GM19452 (cell line): ENCODE data around the gene FTSJ1.
A peak's percentile ranks its signal among the peaks of the same experiment; 100 is the strongest.
"Not testable (repeated sequence)": the region's sequence is repeated elsewhere in the genome, so short reads cannot be mapped to it uniquely, and the experiment has no call there.

Source experiments
- ATAC-seq: cut with Tn5 transposase; IDR thresholded peaks from one replicate; pipeline ENCODE4 v1.9.1; 2021; ENCODE audit not compliant: unreplicated experiment

The FTSJ1 gene

DNA sequence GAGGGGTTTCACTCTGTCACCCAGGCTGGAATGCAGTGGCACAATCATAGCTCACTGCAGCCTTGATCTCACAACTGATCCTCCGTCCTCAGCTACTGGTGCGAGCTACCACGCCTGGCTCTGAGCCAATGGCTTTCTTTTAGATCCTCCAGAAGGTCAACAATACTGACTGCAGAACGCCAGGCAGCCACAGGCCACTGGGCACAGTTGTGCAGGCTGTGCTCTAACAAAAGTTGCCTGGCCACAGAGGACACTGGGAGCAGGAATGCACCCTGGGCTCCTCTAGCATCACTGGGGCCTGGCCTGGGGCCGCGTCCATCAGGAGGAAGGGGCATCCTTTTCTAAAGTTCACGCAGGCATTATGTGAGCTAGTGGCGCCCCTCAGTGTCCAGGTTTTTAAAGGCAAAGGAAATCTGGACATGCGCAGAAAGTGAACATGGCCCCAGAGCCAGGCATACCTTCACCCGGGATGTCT is 17.9 kb downstream of the FTSJ1 start:
- no peak for ATAC-seq

- ATAC-seq, result no peak
These were observed 20.7 kb downstream of the FTSJ1 start for GRCh38 chrX:48496660-48497059.

DNA sequence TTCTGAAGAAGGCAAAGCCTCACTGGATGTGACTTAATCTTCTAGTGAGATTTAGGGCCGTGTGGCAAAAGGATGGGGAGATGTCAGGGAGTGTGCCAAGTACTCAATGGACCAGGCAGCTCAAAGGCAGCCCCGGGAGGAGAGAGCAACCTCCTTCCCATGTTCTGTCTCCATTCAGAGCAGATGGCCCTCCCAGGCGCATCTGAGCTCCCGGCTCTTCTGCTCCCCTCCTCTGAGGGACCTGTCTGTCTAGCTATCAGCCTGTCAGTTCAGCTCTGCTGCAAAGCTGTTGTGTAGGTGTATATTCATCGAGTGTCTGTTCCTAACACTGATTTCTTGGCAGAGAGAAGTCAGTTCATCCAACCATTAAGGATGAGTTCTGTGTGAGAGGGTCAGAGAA is 21.9 kb downstream of the FTSJ1 start:
- no peak for ATAC-seq

GRCh38 chrX:48498374-48498809 is 22.4 kb downstream of the FTSJ1 start:
- no peak for ATAC-seq

GRCh38 chrX:48504261-48504660 is 28.3 kb downstream of the FTSJ1 start:
- no peak for ATAC-seq

DNA sequence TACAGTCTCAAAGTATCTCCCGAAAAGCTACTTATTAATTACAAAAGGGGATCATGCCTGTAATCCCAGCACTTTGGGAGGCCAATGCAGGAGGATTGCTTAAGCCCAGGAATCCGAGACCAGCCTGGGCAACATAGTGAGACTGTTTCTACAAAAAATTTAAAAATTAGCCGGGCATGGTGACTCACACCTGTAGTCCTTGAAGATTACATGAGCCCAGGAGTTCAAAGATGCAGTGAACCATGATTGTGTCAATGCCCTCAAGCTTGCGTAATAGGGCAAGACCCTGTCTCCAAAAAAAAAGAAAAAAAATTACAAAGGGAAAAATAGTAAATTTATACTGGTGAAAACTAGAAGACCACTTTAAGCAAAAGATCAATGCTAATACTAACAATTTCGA is 29.5 kb downstream of the FTSJ1 start:
- no peak for ATAC-seq

GRCh38 chrX:48507246-48507645 is 31.2 kb downstream of the FTSJ1 start:
- no peak for ATAC-seq

DNA sequence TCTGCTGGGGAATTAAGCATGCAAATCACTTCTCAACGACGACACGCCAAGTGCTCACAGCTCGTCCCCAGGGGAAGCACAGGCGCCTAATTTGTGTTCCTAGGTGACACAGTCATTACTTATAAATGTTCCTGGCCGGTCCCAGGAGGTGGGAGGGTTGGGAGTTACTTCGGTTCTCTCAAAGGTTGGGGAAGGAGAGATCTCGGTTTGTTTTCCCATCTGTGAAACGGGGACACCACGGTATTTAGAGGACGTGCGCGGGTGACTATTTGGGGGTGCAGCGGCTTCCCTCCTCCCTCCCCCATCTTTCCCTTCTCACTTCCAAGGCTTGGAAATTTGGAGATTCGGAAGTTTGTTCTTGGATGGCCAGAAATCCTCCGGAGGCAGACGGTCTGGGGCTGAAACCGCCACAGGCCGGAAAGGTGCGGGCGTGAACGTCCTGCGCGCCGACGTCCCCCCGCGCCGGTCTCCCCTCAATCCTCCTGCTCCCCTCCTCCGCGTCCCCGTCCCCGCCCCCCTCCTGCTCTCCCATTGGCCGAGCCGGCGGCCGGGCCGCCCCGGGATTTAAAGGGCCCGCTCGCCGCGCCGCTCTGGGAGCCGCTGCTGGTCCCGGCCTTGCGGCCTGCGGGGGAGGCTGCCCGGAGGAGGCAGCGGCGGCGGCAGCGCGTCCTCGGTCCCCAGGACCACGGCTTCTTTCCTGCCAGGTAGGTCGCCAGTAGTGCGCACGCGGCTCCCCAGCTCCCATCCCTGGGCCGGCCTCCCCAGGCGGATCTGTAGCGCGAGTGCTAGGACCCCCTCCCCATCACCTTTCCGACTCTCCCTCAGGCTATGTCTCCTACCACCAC is 32.6 kb downstream of the FTSJ1 start, which contains the start of gene PORCN:
PORCN (plus strand) TSS at position 593 of the 845 bp plus-strand sequence. CDS start 829 bp downstream, outside the sequence.
- peak; percentile 79 for ATAC-seq

GRCh38 chrX:48509245-48509590 is 33.2 kb downstream of the FTSJ1 start:
- ATAC-seq, result no peak

GRCh38 chrX:48509619-48510018 is 33.6 kb downstream of the FTSJ1 start:
- ATAC-seq, result no peak

GRCh38 chrX:48511560-48511959 is 35.6 kb downstream of the FTSJ1 start:
- no peak for ATAC-seq

- no peak for ATAC-seq
These were observed 36.5 kb downstream of the FTSJ1 start for GRCh38 chrX:48512371-48512935.

- no peak for ATAC-seq
These were observed 37.7 kb downstream of the FTSJ1 start for GRCh38 chrX:48513670-48514069.

- ATAC-seq, result no peak
These were observed 38.3 kb downstream of the FTSJ1 start for GRCh38 chrX:48514126-48514806.

- ATAC-seq, result no peak
These were observed 39.0 kb downstream of the FTSJ1 start for GRCh38 chrX:48514868-48515460.

DNA sequence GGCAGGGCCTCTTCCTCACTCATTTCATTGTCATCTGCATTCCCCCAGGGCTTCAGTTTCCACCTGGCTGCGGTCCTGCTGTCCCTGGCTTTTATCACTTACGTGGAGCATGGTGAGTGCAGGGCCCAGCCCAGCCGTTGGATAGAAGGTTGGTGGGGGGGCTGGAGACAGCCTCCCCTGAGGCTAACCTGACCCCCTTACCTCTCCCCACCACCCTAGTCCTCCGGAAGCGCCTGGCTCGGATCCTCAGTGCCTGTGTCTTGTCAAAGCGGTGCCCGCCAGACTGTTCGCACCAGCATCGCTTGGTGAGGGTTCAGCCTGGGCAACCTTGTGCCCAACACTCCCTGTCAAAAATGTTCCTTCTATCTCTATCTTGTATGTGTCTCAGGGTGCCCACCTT is 39.8 kb downstream of the FTSJ1 start:
- ATAC-seq, result no peak

- no peak for ATAC-seq
These were observed 40.3 kb downstream of the FTSJ1 start for GRCh38 chrX:48516285-48516684.

DNA sequence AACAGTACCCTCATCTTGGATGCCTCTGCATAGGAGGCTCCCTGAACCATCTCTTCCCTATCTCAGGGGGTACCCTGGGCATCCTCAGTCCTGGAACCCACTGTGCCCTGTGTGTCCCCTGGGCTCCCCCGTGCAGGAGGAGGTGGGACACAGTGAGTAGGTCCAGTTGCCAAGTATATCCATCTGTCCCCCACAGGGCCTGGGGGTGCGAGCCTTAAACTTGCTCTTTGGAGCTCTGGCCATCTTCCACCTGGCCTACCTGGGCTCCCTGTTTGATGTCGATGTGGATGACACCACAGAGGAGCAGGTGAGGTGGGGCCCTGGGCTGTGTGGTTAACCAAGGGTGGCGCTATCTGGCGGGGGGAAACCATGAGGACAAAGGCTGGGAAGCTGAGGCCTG is 41.0 kb downstream of the FTSJ1 start:
- ATAC-seq, result no peak

DNA sequence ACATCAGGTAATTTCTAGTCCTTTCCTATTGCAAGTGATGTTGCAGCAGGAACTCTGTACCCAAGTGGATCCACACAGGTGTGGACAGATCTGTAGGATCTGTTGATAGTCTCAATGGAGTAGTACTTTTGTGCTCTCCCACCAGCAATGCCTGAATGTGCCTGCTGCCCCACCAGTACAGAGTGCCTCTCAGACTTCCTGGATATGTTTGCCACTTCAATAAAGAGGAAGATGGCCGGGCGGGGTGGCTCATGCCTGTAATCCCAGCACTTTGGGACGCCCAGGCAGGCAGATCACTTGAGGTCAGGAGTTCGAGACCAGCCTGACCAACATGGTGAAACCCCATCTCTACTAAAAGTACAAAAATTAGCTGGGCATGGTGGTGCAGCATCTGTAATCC is 43.5 kb downstream of the FTSJ1 start:
- not testable (repeated sequence) for ATAC-seq

GRCh38 chrX:48520455-48520854 is 44.5 kb downstream of the FTSJ1 start:
- no peak for ATAC-seq

DNA sequence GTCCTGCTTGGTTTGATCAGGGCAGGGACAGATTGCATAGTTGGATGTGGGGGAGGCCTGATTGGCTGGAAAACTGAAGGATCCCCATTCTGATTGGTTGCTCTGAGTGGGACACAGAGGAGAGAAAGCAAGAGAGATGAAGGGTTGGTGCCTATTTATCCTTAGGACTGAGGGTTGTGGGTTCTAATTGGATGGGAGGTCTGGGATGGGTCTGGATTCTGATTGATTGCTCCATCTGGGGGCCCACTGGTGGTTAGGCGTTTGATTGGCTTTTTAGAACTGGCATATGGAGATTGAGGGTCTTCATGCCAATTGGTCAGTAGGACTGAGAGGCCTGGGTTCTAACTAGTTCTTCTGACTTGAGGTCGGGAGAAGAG is 45.0 kb downstream of the FTSJ1 start:
- ATAC-seq, result no peak
